Esophagus muscularis mucosa (tissue), 4 donors: ENCODE measurements around the gene KCNJ9.

Experiments used
- EP300 ChIP-seq: sonication (generic); formaldehyde crosslinking; IDR thresholded peaks from one replicate; pipeline ENCODE4 v1.6.1; 2017; ENCODE audit warnings: antibody characterized with exemption
- POLR2A ChIP-seq: fragments of 450-650 bp; IDR thresholded peaks from one replicate; pipeline ENCODE4 v1.6.1; 2017; ENCODE audit warnings: antibody characterized with exemption, moderate library complexity, mild to moderate bottlenecking, low read depth
- POLR2AphosphoS5 ChIP-seq, 2 donors: sonication (generic); formaldehyde crosslinking; IDR thresholded peaks; one replicate each; pipeline ENCODE4 v1.6.1; 2017; ENCODE audit warnings: antibody characterized with exemption in 2 of 2
- TF ChIP-seq, protein P1 (sequence below), 3 experiments: fragments of 200-600 bp in 2 of 3; fragments of 450-650 bp in 1 of 3; sonication (generic) in 2 of 3; IDR thresholded peaks; one replicate each; pipeline ENCODE4 v1.5.1; 2017 to 2019; ENCODE audit warnings: antibody characterized with exemption in 3 of 3, mild to moderate bottlenecking in 2 of 3, moderate library complexity in 1 of 3

DNA sequence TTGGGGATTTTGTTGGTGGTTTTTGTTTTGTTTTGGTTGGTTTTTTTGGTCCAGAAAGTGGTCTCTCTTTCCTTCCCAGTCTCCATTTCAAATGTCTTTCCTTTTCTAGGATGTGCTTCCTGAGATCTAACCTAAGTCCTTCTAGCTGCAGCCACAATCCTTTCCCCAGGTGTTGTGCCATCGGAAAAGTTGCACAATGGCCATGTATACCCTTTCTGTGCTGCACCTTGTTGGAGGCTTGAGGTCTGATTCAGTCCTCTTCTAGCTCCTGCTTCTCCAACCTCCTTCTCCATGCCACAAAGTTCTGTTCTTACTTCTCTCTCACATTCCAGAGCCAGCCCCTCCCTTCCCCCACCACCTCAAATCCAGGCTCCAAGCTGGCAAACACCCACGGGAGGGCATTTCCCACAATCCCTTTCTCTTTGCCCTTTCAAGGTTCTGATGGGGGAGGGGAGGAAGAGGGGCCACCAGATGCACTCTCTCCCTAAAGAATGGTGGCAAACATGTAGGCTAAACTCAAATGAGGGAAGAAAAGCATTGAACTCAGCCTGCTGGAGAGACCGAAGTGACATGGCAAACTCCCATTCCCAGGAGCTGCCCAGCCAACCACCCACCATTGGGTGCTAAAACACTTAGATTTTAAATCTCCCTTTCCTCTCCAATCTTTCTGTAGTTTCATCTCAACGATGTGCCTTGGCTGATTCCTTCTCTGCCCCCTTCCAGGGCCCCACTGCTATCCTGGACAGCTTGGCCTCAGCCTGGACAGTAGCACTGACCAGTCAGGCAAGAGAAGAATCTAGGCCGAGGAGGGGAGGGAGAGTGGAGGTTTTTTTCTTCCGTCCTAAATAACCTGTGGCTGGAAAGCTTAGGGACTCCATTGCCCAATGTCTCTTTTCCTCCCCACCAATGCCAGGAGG, 14.3 kb upstream of the KCNJ9 start:
- TF ChIP-seq, protein P1, sequence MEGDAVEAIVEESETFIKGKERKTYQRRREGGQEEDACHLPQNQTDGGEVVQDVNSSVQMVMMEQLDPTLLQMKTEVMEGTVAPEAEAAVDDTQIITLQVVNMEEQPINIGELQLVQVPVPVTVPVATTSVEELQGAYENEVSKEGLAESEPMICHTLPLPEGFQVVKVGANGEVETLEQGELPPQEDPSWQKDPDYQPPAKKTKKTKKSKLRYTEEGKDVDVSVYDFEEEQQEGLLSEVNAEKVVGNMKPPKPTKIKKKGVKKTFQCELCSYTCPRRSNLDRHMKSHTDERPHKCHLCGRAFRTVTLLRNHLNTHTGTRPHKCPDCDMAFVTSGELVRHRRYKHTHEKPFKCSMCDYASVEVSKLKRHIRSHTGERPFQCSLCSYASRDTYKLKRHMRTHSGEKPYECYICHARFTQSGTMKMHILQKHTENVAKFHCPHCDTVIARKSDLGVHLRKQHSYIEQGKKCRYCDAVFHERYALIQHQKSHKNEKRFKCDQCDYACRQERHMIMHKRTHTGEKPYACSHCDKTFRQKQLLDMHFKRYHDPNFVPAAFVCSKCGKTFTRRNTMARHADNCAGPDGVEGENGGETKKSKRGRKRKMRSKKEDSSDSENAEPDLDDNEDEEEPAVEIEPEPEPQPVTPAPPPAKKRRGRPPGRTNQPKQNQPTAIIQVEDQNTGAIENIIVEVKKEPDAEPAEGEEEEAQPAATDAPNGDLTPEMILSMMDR (IDR thresholded peaks at IDR 0.05) = no peak
- no peak for TF ChIP-seq POLR2A
- no peak for TF ChIP-seq EP300
- TF ChIP-seq POLR2AphosphoS5 (IDR thresholded peaks at IDR 0.05) = no peak
